CD14-positive monocyte (primary cell): Measurements from ENCODE around the gene GALNS. TPM values are rescaled to one million over a fixed set of nuclear protein-coding genes. Genes with fewer than 3 reads are reported as not detected.

Experiments
- DNase-seq, 3 donors: peaks; one replicate each; pipeline ENCODE4 v3.0.0-alpha.2; 2011 to 2022
- H2AFZ ChIP-seq: 2 replicates; pipeline ENCODE4 v1.6.0; 2012; ENCODE audit warnings: mild to moderate bottlenecking, low read depth, low read length, inconsistent platforms; ENCODE audit not compliant: insufficient read depth, poor library complexity, severe bottlenecking
- H3K27ac ChIP-seq, 2 donors: 1 replicate in 1 of 2; 2 replicates in 1 of 2; pipeline ENCODE4 v1.5.1; 2012 to 2013; ENCODE audit warnings: low read length in 2 of 2, control low read depth in 1 of 2, inconsistent platforms in 1 of 2, low read depth in 1 of 2, mild to moderate bottlenecking in 1 of 2
- H3K27me3 ChIP-seq, 2 donors: one replicate each; pipeline versions ENCODE4 v1.6.0 to v1.6.1; 2011 to 2013; ENCODE audit warnings: low read length in 2 of 2; ENCODE audit not compliant: control insufficient read depth in 2 of 2, insufficient read depth in 2 of 2
- H3K36me3 ChIP-seq, 2 donors: replicated peaks in 1 of 2; 1 replicate in 1 of 2; 2 replicates in 1 of 2; pipeline versions ENCODE4 v1.5.1 to v1.6.1; 2012 to 2013; ENCODE audit warnings: low read length in 2 of 2, control low read depth in 1 of 2, inconsistent platforms in 1 of 2, mild to moderate bottlenecking in 1 of 2; ENCODE audit not compliant: insufficient read depth in 2 of 2, control insufficient read depth in 1 of 2
- H3K4me1 ChIP-seq, 2 donors: 1 replicate in 1 of 2; 2 replicates in 1 of 2; pipeline versions ENCODE4 v1.5.1 to v1.6.1; 2012 to 2013; ENCODE audit warnings: low read length in 2 of 2, control low read depth in 1 of 2, inconsistent platforms in 1 of 2, mild to moderate bottlenecking in 1 of 2, moderate library complexity in 1 of 2; ENCODE audit not compliant: insufficient read depth in 2 of 2, control insufficient read depth in 1 of 2
- H3K4me2 ChIP-seq: replicated peaks from 2 replicates; pipeline ENCODE3; 2012; ENCODE audit warnings: low read length, moderate library complexity, mild to moderate bottlenecking; ENCODE audit not compliant: poor library complexity, severe bottlenecking; ENCODE audit errors: extremely low read depth
- H3K4me3 ChIP-seq, 3 experiments: fragments of 200-600 bp in 1 of 3; sonication (generic) in 1 of 3; replicated peaks in 1 of 3; 1 replicate in 2 of 3; 2 replicates in 1 of 3; pipeline ENCODE4 v1.5.1; 2011 to 2013; ENCODE audit warnings: low read length in 3 of 3, mild to moderate bottlenecking in 3 of 3, control low read depth in 2 of 3, low read depth in 2 of 3, inconsistent platforms in 1 of 3, moderate library complexity in 1 of 3
- H3K79me2 ChIP-seq: 2 replicates; pipeline ENCODE4 v1.6.0; 2012; ENCODE audit warnings: mild to moderate bottlenecking, control low read depth, inconsistent platforms, low read length, moderate library complexity; ENCODE audit not compliant: insufficient read depth
- H3K9ac ChIP-seq: 2 replicates; pipeline ENCODE4 v1.6.0; 2017; ENCODE audit warnings: low read length, mild to moderate bottlenecking; ENCODE audit not compliant: insufficient read depth, poor library complexity, severe bottlenecking
- H3K9me3 ChIP-seq, 2 donors: replicated peaks in 1 of 2; 1 replicate in 1 of 2; 2 replicates in 1 of 2; pipeline versions ENCODE4 v1.5.1 to v1.6.1; 2012 to 2013; ENCODE audit warnings: low read length in 2 of 2, control low read depth in 1 of 2; ENCODE audit not compliant: control insufficient read depth in 1 of 2, insufficient read depth in 1 of 2
- H4K20me1 ChIP-seq: 2 replicates; pipeline ENCODE4 v1.6.0; 2012; ENCODE audit warnings: mild to moderate bottlenecking, low read length, control low read depth, moderate library complexity; ENCODE audit not compliant: insufficient read depth
- H3K27ac Mint-ChIP-seq, 7 donors: one replicate each; pipeline ENCODE4 v1.8.0; 2020; ENCODE audit warnings: mild to moderate bottlenecking in 7 of 7, mixed read lengths in 7 of 7, moderate library complexity in 6 of 7, inconsistent platforms in 2 of 7
- H3K27me3 Mint-ChIP-seq, 3 donors: one replicate each; pipeline ENCODE4 v1.8.0; 2021 to 2022; ENCODE audit warnings: low read depth in 3 of 3, mild to moderate bottlenecking in 3 of 3, mixed read lengths in 3 of 3, moderate library complexity in 3 of 3, inconsistent platforms in 1 of 3
- H3K36me3 Mint-ChIP-seq, 2 donors: one replicate each; pipeline ENCODE4 v1.8.0; 2020; ENCODE audit warnings: mixed read lengths in 2 of 2, inconsistent platforms in 1 of 2, mild to moderate bottlenecking in 1 of 2
- H3K4me1 Mint-ChIP-seq: one replicate; pipeline ENCODE4 v1.8.0; 2020; ENCODE audit warnings: mild to moderate bottlenecking, mixed read lengths
- H3K4me3 Mint-ChIP-seq, 2 donors: one replicate each; pipeline ENCODE4 v1.8.0; 2020; ENCODE audit warnings: mild to moderate bottlenecking in 2 of 2, mixed read lengths in 2 of 2, moderate library complexity in 1 of 2
- H3K9me3 Mint-ChIP-seq, 7 donors: one replicate each; pipeline ENCODE4 v1.8.0; 2020 to 2022; ENCODE audit warnings: mixed read lengths in 7 of 7, mild to moderate bottlenecking in 6 of 7, moderate library complexity in 6 of 7, inconsistent platforms in 2 of 7
- CTCF ChIP-seq: fragments of 200-600 bp; IDR thresholded peaks from one replicate; pipeline ENCODE4 v1.8.0; 2022; ENCODE audit warnings: antibody characterized with exemption, mild to moderate bottlenecking
- WGBS: methylation state at CpG from one replicate; pipeline ENCODE4 v1.1.5; 2013; ENCODE audit warnings: missing lambda C conversion rate; ENCODE audit not compliant: insufficient coverage; 5-methylcytosine and 5-hydroxymethylcytosine counted together
- intact Hi-C, 2 donors: fragments of 100-400 bp; cut with micrococcal nuclease; formaldehyde crosslinking; loops; one replicate each; pipeline versions ENCODE4 v1.15.0 to v1.15.1; 2023
- polyA minus RNA-seq: library from RNA; depleted of rRNA, polyadenylated mRNA; stranded (reverse); fragments of >200 nt; gene quantifications from 2 replicates; pipeline ENCODE4 v1.2.3, GENCODE V29; 2012
- polyA plus RNA-seq, 3 donors: library from polyadenylated mRNA; depleted of rRNA in 1 of 3; unstranded in 2 of 3; stranded (reverse) in 1 of 3; fragments of 300-500 nt in 2 of 3; fragments of >200 nt in 1 of 3; fragmentation: Illumina TruSeq in 2 of 3; gene quantifications; 1 replicate in 2 of 3; 2 replicates in 1 of 3; pipeline ENCODE4 v1.2.3, GENCODE V29; 2012 to 2021
- total RNA-seq, 12 experiments: library from RNA in 1 of 12; stranded (reverse) in 1 of 12; fragments of 120-200 nt in 1 of 12; gene quantifications; one replicate each; pipeline ENCODE4 v1.2.4 and lab custom pipeline; 2013 to 2026; ENCODE audit warnings: mixed read lengths in 6 of 12, inconsistent platforms in 1 of 12

GALNS gene
- total RNA-seq (2013): 17.0 TPM
- 10 to 100 TPM; 20.2 to 34.4 (median 32.2) TPM for polyA plus RNA-seq
- polyA minus RNA-seq: 29.0 and 34.5 TPM in 2 replicates
- 4.6 to 29.0 (median 22.6) reads per million in 11 experiments for total RNA-seq (lab: John Stamatoyannopoulos, UW)

- Histone ChIP-seq H3K27ac (peak within 1 kb of the TSS; percentile 70 to 87), H3K4me3 (peak within 1 kb of the TSS; percentile 73 to 99 (median 95)), H3K9me3 (no peaks in the 10 kb centered on the region), H3K79me2 (peaks cover 42% of the 10 kb centered on the region), H3K4me1 (peaks cover 46 to 52% of the 10 kb centered on the region in 2 donors), H3K4me2 (peak within 1 kb of the TSS; percentile 100), H3K36me3 (peaks cover 31 to 36% of the 10 kb centered on the region in 2 donors), H3K9ac (peak within 1 kb of the TSS; percentile 86), H4K20me1 (peaks cover 55% of the 10 kb centered on the region), H2AFZ (peak within 1 kb of the TSS; percentile 99), H3K27me3 (no peaks in the 10 kb centered on the region)
- WGBS: under 1% methylated on average over 83 of the region's 87 CpGs
- Mint-ChIP-seq H3K4me1 (peaks cover 56% of the 10 kb centered on the region), H3K36me3 (peaks cover 35 to 43% of the 10 kb centered on the region in 2 donors), H3K4me3 (peak within 1 kb of the TSS; percentile 95 to 98), H3K27ac (peak within 1 kb of the TSS; percentile 89 to 96 (median 90)), H3K9me3 (peaks cover 0 to 2% (median 0%) of the 10 kb centered on the region in 7 donors), H3K27me3 (peaks cover 0 to 2% (median 0%) of the 10 kb centered on the region in 3 donors)
- TF ChIP-seq CTCF: no peak
- intact Hi-C loops: loop anchor here (2.0 to 10.0 kb wide), 7 partner anchors 44 to 648 kb away; partner anchors contain the start of genes CDH15 (in 1 of the 2), SPG7 (in 1 of the 2) and ZNF778 (in 1 of the 2)
- DNase-seq: peak; percentile 95 to 97 (median 95)
Measured at GRCh38 chr16:88856828-88857727, at the start of gene GALNS, which contains the start of gene TRAPPC2L. Gene GALNS (minus strand): TSS chr16:88856947. CDS start chr16:88856877, 70 bp downstream. Gene TRAPPC2L (plus strand): TSS chr16:88857127. CDS start chr16:88857151, 24 bp downstream.

- no peaks in the 10 kb centered on the region for H3K27me3 Mint-ChIP-seq
- H3K4me3 Mint-ChIP-seq: no peak overlapping the region
- Histone ChIP-seq H3K27ac (no peak overlapping the region), H3K9me3 (no peaks in the 10 kb centered on the region), H3K4me2 (no peak overlapping the region), H3K9ac (no peak overlapping the region), H3K36me3 (peaks cover 24 to 40% of the 10 kb centered on the region in 2 donors), H2AFZ (no peak overlapping the region), H3K27me3 (no peaks in the 10 kb centered on the region), H3K4me3 (no peak overlapping the region), H3K79me2 (peaks cover 57% of the 10 kb centered on the region), H3K4me1 (peaks cover 0 to 8% of the 10 kb centered on the region in 2 donors), H4K20me1 (peaks cover 100% of the 10 kb centered on the region)
- H3K9me3 Mint-ChIP-seq: peaks cover 0 to 2% (median 0%) of the 10 kb centered on the region in 7 donors
- WGBS: 58% methylated on average over 13 of the region's 16 CpGs
- peak overlapping the region in 1 of 7 donors; percentile 77 for H3K27ac Mint-ChIP-seq
- DNase-seq: no peak
- intact Hi-C loops: no loop called here
- peaks cover 9% of the 10 kb centered on the region for H3K4me1 Mint-ChIP-seq
- H3K36me3 Mint-ChIP-seq: peaks cover 11 to 30% of the 10 kb centered on the region in 2 donors
- no peak for TF ChIP-seq CTCF
Measured at GRCh38 chr16:88906020-88906419, 49.3 kb upstream of the GALNS start.
